ENCODE measurements around the gene ARMH2. TPM values are rescaled to one million over a fixed set of nuclear protein-coding genes. Genes with fewer than 3 reads are reported as not detected.

The ARMH2 gene
- total and polyA plus RNA-seq, 4 donors: not detected

DNA sequence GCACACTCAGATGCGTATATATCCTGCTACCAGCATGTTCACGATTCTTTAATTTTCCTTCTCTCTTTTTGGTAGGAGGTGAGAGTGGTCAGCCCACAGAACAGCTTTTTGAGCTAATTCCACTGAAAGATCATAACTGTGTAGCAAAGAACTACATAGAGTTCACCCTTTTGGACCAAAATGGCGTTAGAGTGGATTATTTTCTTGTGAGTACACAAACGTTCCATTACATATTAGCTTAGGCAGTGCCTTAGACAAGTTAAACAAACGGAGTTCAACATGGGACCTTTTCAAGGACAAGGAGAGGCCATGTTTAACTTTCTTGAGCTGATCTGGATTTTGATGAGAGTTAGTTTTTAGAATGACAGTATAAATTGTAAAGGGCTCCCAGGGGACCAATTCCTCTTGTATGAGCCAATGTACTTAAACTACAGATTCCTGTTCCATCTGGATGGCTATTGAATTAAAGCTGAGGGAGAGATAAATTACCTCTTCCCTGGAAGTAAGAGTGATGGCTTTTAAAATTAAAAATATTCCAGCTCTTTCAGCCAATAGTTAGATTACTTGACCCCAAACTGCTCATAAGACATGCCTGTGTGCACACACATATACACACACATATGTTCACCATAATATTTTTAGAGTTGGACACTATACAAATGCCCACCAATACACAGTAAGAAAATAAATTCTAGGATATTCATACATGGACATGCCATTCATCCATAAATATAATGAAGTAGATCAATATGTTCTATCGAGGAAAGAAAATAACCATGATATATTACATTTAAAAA, 25.6 kb upstream of the ARMH2 start:
- TF ChIP-seq SP1 (IDR thresholded peaks at IDR 0.05): no peak
- TF ChIP-seq EGR1 (IDR thresholded peaks at IDR 0.05; ENCODE audit: low read depth in 2 of 2): no peak
- no peak overlapping the region for H3K9ac ChIP-seq (ENCODE audit: low read depth in 1 of 2, low read length in 2 of 2)
- H3K9me3 ChIP-seq (ENCODE audit: control insufficient read depth in 4 of 4, low read length in 3 of 4): no peaks in the 10 kb centered on the region
- no peaks in the 10 kb centered on the region for H3K36me3 ChIP-seq (ENCODE audit: control insufficient read depth in 4 of 4, insufficient read depth in 3 of 4, low read depth in 1 of 4, low read length in 3 of 4)
- no peak for DNase-seq (ENCODE audit: low spot score)
- 76% methylated on average over 6 of the region's 6 CpGs for WGBS
- no peak overlapping the region for H3K4me3 ChIP-seq (ENCODE audit: low read depth in 1 of 3, low read length in 3 of 3)
- no peaks in the 10 kb centered on the region for H3K27me3 ChIP-seq (ENCODE audit: control insufficient read depth in 4 of 4, insufficient read depth in 4 of 4, low read length in 3 of 4)
- H3K27ac ChIP-seq (ENCODE audit: low read depth in 1 of 2, low read length in 2 of 2): no peak overlapping the region
- H3K4me1 ChIP-seq (ENCODE audit: control insufficient read depth in 4 of 4, insufficient read depth in 4 of 4, low read length in 3 of 4): no peaks in the 10 kb centered on the region

DNA sequence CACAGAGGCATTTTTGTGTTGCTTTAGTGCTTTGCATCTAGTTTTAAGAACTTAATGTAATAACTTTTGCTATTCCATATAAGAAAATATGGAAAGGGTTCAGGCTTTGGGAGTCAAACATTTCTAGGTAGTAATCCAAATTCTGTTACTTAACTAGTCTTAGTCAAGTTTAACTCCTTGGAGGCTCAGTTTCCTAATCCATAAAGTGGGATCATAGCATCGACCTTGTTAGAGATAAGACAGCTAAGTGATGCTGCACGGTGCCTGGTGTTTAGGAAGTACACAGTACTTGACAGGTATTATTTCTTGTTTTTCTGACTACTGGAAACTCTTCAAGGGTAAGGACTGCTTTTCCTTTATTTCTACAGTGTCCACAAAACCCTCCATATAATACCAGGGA, 24.5 kb upstream of the ARMH2 start:
- no peak overlapping the region for H3K27ac ChIP-seq (ENCODE audit: low read depth in 1 of 2, low read length in 2 of 2)
- H3K9me3 ChIP-seq (ENCODE audit: control insufficient read depth in 4 of 4, low read length in 3 of 4): no peaks in the 10 kb centered on the region
- no peak overlapping the region for H3K4me3 ChIP-seq (ENCODE audit: low read depth in 1 of 3, low read length in 3 of 3)

DNA sequence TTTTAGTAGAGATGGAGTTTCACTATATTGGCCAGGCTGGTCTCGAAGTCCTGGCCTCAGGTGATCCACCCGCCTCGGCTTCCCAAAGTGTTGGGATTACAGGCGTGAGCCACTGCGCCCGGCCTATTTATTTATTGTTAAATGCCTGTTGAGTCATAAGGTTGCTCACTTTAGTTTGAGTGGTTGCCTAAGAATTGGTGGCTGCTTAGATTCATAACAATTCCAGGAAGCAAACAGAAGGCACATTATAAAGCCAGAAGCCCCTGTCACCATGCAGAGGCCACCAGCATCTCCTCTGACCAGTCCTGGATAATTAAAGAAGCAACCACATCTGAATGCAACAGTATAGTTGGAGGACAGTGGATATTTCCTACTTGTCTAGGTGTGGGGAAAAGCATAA, 24.0 kb upstream of the ARMH2 start:
- DNase-seq (ENCODE audit: low spot score): no peak
- H3K36me3 ChIP-seq (ENCODE audit: control insufficient read depth in 4 of 4, insufficient read depth in 3 of 4, low read depth in 1 of 4, low read length in 3 of 4): no peaks in the 10 kb centered on the region
- no peak overlapping the region for H3K9ac ChIP-seq (ENCODE audit: low read depth in 1 of 2, low read length in 2 of 2)
- H3K27ac ChIP-seq (ENCODE audit: low read depth in 1 of 2, low read length in 2 of 2): no peak overlapping the region
- H3K27me3 ChIP-seq (ENCODE audit: control insufficient read depth in 4 of 4, insufficient read depth in 4 of 4, low read length in 3 of 4): no peaks in the 10 kb centered on the region
- no peak for TF ChIP-seq GABPA (IDR thresholded peaks at IDR 0.05 in 1 of 2, conservative IDR thresholded peaks at IDR 0.05 in 1 of 2)
- TF ChIP-seq EGR1 (IDR thresholded peaks at IDR 0.05; ENCODE audit: low read depth in 2 of 2): no peak
- TF ChIP-seq RXRA (IDR thresholded peaks at IDR 0.05): no peak
- TF ChIP-seq RAD21 (IDR thresholded peaks at IDR 0.05): no peak
- WGBS: 97% methylated on average over 6 of the region's 6 CpGs
- H3K4me1 ChIP-seq (ENCODE audit: control insufficient read depth in 4 of 4, insufficient read depth in 4 of 4, low read length in 3 of 4): no peaks in the 10 kb centered on the region
- no peak overlapping the region for H3K4me3 ChIP-seq (ENCODE audit: low read depth in 1 of 3, low read length in 3 of 3)
- H3K9me3 ChIP-seq (ENCODE audit: control insufficient read depth in 4 of 4, low read length in 3 of 4): no peaks in the 10 kb centered on the region

More for the DNA sequence above, 24.5 kb upstream of the ARMH2 start:
- Histone ChIP-seq H3K36me3 (ENCODE audit: control insufficient read depth in 4 of 4, insufficient read depth in 3 of 4, low read depth in 1 of 4, low read length in 3 of 4) (no peaks in the 10 kb centered on the region), H3K9ac (ENCODE audit: low read depth in 1 of 2, low read length in 2 of 2) (no peak overlapping the region), H3K4me1 (ENCODE audit: control insufficient read depth in 4 of 4, insufficient read depth in 4 of 4, low read length in 3 of 4) (no peaks in the 10 kb centered on the region), H3K27me3 (ENCODE audit: control insufficient read depth in 4 of 4, insufficient read depth in 4 of 4, low read length in 3 of 4) (no peaks in the 10 kb centered on the region)
- no peak for DNase-seq (ENCODE audit: low spot score)
- 88% methylated on average over 2 of the region's 2 CpGs for WGBS
- TF ChIP-seq TAF1 (conservative IDR thresholded peaks at IDR 0.05): no peak
- TF ChIP-seq, protein P1, sequence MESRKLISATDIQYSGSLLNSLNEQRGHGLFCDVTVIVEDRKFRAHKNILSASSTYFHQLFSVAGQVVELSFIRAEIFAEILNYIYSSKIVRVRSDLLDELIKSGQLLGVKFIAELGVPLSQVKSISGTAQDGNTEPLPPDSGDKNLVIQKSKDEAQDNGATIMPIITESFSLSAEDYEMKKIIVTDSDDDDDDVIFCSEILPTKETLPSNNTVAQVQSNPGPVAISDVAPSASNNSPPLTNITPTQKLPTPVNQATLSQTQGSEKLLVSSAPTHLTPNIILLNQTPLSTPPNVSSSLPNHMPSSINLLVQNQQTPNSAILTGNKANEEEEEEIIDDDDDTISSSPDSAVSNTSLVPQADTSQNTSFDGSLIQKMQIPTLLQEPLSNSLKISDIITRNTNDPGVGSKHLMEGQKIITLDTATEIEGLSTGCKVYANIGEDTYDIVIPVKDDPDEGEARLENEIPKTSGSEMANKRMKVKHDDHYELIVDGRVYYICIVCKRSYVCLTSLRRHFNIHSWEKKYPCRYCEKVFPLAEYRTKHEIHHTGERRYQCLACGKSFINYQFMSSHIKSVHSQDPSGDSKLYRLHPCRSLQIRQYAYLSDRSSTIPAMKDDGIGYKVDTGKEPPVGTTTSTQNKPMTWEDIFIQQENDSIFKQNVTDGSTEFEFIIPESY (IDR thresholded peaks at IDR 0.05): no peak
- no peak for TF ChIP-seq EGR1 (IDR thresholded peaks at IDR 0.05; ENCODE audit: low read depth in 2 of 2)
- TF ChIP-seq YY1 (IDR thresholded peaks at IDR 0.05): no peak

DNA sequence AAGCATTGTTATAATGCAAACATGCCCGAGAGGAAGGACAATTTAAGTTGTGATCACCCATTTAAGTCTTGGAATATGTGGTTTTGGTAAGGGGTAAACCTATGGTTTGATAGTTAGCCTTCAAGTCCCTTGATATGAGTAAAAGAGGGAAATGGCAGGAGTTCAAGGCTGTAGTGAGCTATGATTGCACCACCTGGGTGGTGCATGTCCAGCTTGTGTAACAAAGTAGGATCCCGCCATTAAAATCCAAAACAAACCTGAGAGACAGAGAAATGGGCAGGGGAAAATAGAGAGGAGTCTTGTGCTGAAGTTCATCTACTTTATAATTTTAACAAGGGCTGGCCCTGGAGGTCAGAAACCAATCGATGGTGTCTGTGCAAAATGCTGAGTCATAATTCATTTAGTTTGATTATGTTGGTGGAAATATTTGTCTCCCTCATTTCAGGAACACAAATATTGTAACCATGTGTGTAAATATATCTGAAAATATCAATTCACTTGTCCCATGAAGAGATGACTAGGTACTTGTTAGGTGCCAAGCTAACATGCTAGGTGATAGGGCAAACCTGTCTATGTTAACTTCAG, 23.2 kb upstream of the ARMH2 start:
- no peak for TF ChIP-seq FOXA1 (IDR thresholded peaks at IDR 0.05)
- TF ChIP-seq, protein P2, sequence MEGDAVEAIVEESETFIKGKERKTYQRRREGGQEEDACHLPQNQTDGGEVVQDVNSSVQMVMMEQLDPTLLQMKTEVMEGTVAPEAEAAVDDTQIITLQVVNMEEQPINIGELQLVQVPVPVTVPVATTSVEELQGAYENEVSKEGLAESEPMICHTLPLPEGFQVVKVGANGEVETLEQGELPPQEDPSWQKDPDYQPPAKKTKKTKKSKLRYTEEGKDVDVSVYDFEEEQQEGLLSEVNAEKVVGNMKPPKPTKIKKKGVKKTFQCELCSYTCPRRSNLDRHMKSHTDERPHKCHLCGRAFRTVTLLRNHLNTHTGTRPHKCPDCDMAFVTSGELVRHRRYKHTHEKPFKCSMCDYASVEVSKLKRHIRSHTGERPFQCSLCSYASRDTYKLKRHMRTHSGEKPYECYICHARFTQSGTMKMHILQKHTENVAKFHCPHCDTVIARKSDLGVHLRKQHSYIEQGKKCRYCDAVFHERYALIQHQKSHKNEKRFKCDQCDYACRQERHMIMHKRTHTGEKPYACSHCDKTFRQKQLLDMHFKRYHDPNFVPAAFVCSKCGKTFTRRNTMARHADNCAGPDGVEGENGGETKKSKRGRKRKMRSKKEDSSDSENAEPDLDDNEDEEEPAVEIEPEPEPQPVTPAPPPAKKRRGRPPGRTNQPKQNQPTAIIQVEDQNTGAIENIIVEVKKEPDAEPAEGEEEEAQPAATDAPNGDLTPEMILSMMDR (IDR thresholded peaks at IDR 0.05; ENCODE audit: low read depth, low read length, missing input control): no peak
- no peaks in the 10 kb centered on the region for H3K36me3 ChIP-seq (ENCODE audit: control insufficient read depth in 4 of 4, insufficient read depth in 3 of 4, low read depth in 1 of 4, low read length in 3 of 4)
- H3K27ac ChIP-seq (ENCODE audit: low read depth in 1 of 2, low read length in 2 of 2): no peak overlapping the region
- H3K4me3 ChIP-seq (ENCODE audit: low read depth in 1 of 3, low read length in 3 of 3): no peak overlapping the region
- no peak overlapping the region for H3K9ac ChIP-seq (ENCODE audit: low read depth in 1 of 2, low read length in 2 of 2)
- no peaks in the 10 kb centered on the region for H3K27me3 ChIP-seq (ENCODE audit: control insufficient read depth in 4 of 4, insufficient read depth in 4 of 4, low read length in 3 of 4)
- WGBS: 77% methylated on average over 3 of the region's 3 CpGs
- no peaks in the 10 kb centered on the region for H3K9me3 ChIP-seq (ENCODE audit: control insufficient read depth in 4 of 4, low read length in 3 of 4)
- H3K4me1 ChIP-seq (ENCODE audit: control insufficient read depth in 4 of 4, insufficient read depth in 4 of 4, low read length in 3 of 4): no peaks in the 10 kb centered on the region
- no peak for DNase-seq (ENCODE audit: low spot score)
